Loucy (cell line): ENCODE measurements around the gene CALHM2.

Experiments used
- EZH2phosphoT487 ChIP-seq: fragments of 200-600 bp; IDR thresholded peaks from 2 replicates; pipeline ENCODE4 v1.6.1; 2018; ENCODE audit warnings: antibody characterized with exemption, mild to moderate bottlenecking, moderate library complexity, borderline replicate concordance
- TF ChIP-seq, protein P1 (sequence below): fragments of 200-600 bp; sonication (generic); conservative IDR thresholded peaks from 2 replicates; pipeline ENCODE4 v1.5.1; 2014; ENCODE audit warnings: mild to moderate bottlenecking, antibody characterized with exemption, low read length

- TF ChIP-seq, protein P1, sequence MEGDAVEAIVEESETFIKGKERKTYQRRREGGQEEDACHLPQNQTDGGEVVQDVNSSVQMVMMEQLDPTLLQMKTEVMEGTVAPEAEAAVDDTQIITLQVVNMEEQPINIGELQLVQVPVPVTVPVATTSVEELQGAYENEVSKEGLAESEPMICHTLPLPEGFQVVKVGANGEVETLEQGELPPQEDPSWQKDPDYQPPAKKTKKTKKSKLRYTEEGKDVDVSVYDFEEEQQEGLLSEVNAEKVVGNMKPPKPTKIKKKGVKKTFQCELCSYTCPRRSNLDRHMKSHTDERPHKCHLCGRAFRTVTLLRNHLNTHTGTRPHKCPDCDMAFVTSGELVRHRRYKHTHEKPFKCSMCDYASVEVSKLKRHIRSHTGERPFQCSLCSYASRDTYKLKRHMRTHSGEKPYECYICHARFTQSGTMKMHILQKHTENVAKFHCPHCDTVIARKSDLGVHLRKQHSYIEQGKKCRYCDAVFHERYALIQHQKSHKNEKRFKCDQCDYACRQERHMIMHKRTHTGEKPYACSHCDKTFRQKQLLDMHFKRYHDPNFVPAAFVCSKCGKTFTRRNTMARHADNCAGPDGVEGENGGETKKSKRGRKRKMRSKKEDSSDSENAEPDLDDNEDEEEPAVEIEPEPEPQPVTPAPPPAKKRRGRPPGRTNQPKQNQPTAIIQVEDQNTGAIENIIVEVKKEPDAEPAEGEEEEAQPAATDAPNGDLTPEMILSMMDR, result no peak
- TF ChIP-seq EZH2phosphoT487, result no peak
These were observed 17.0 kb upstream of the CALHM2 start for GRCh38 chr10:103469201-103469600.
